PFSK-1 (cell line): Measurements from ENCODE around the gene TTLL13.

ENCODE experiments used
- FOXP2 ChIP-seq: optimal IDR thresholded peaks from 2 replicates; pipeline ENCODE3; 2011; ENCODE audit warnings: borderline replicate concordance, control low read depth, inconsistent platforms; ENCODE audit not compliant: insufficient read depth; ENCODE audit errors: extremely low read length, extremely low read depth
- POLR2AphosphoS5 ChIP-seq: IDR thresholded peaks from 2 replicates; pipeline ENCODE4 v1.6.1; 2012; ENCODE audit warnings: low read depth, mild to moderate bottlenecking, control low read depth, low read length, moderate library complexity
- REST ChIP-seq, 2 experiments: IDR thresholded peaks; 2 replicates each; pipeline versions ENCODE4 v1.6.1 to v1.8.0; 2011 to 2012; ENCODE audit warnings: low read depth in 2 of 2, low read length in 2 of 2, control low read depth in 1 of 2, inconsistent platforms in 1 of 2, mild to moderate bottlenecking in 1 of 2, moderate library complexity in 1 of 2; ENCODE audit not compliant: insufficient read depth in 1 of 2
- SIN3A ChIP-seq: IDR thresholded peaks from 2 replicates; pipeline ENCODE4 v1.6.1; 2012; ENCODE audit warnings: mild to moderate bottlenecking, low read length, moderate library complexity, borderline replicate concordance; ENCODE audit not compliant: insufficient read depth
- TAF1 ChIP-seq: IDR thresholded peaks from 2 replicates; pipeline ENCODE4 v1.6.1; 2012; ENCODE audit warnings: low read length, control low read depth, borderline replicate concordance; ENCODE audit not compliant: insufficient read depth

DNA sequence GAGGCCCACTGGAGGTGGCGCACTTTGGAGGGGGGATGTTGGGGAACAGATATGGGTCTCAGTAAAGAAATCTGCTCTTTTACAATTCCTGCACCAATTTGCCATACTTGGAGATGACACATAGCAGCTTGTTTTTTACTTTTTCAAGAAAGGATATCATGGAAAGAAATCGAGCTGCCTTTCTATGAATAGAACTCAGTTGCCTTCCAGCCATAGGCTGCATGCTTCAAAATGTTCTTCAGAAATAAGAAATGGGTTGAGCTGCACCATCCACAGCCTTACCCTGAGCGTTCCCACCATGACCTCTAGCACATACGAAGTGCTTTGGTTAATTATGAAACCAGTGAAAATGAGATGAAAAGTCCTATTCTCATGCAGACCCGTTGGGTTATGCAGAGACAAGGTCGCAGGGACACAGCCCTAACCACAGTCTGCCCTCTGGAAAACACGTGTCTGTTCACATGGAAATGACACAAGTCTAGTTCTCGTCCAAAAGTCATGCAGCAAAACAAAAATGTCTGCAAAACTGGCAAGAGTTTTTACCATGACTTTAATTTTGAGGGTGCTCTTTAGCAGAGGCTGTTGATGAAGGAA lies 52.4 kb downstream of the TTLL13 start:
- TF ChIP-seq FOXP2 (no peak), SIN3A (no peak), POLR2AphosphoS5 (no peak), TAF1 (no peak), REST (IDR thresholded peaks at IDR 0.05; ENCODE audit: insufficient read depth in 1 of 2, low read depth in 2 of 2, low read length in 2 of 2) (no peak)
